WTC11 (cell line): Measurements from ENCODE around the gene CNIH3. TPM values are rescaled to one million over a fixed set of nuclear protein-coding genes. Genes with fewer than 3 reads are reported as not detected.
A peak's percentile ranks its signal among the peaks of the same experiment; 100 is the strongest.

Experiments
- ATAC-seq: fragments of 200-7000 bp; cut with Tn5 transposase; 2 replicates; pipeline ENCODE4 v1.10.0; 2021; ENCODE audit warnings: mild to moderate bottlenecking, moderate library complexity
- CTCF ChIA-PET: fragments of 300-600 bp; sonication (Branson Sonifier 250); formaldehyde crosslinking; loops from one replicate; lab custom pipeline; 2021; ENCODE audit warnings: antibody characterized with exemption; lab: Charles Lee
- POLR2A ChIA-PET: fragments of 350-600 bp; sonication (Branson Sonifier 250); formaldehyde crosslinking; loops from one replicate; lab custom pipeline; 2021; ENCODE audit warnings: antibody characterized with exemption; lab: Charles Lee
- DNase-seq: peaks from one replicate; pipeline ENCODE4 v3.0.0; 2021; ENCODE audit warnings: low spot score
- H3K27ac Mint-ChIP-seq: 2 replicates; pipeline ENCODE4 v1.8.0; 2021; ENCODE audit warnings: mixed read lengths
- H3K27me3 Mint-ChIP-seq: 2 replicates; pipeline ENCODE4 v1.8.0; 2021; ENCODE audit warnings: low read depth, mild to moderate bottlenecking, moderate library complexity, mixed read lengths
- H3K36me3 Mint-ChIP-seq: 2 replicates; pipeline ENCODE4 v1.8.0; 2021; ENCODE audit warnings: mixed read lengths
- H3K4me1 Mint-ChIP-seq: 2 replicates; pipeline ENCODE4 v1.8.0; 2022; ENCODE audit warnings: mixed read lengths
- H3K4me3 Mint-ChIP-seq: 2 replicates; pipeline ENCODE4 v1.8.0; 2021; ENCODE audit warnings: mild to moderate bottlenecking, moderate library complexity, mixed read lengths
- H3K9me3 Mint-ChIP-seq: 2 replicates; pipeline ENCODE4 v1.8.0; 2021; ENCODE audit warnings: mixed read lengths
- CTCF ChIP-seq: fragments of 200-600 bp; IDR thresholded peaks from 2 replicates; pipeline ENCODE4 v1.8.0; 2022; ENCODE audit warnings: antibody characterized with exemption
- FOXK1 ChIP-seq: sonication (generic); formaldehyde crosslinking; IDR thresholded peaks from 2 replicates; pipeline ENCODE4 v1.8.0; 2022; ENCODE audit warnings: mild to moderate bottlenecking, moderate library complexity, missing genetic modification reagents
- HMGA2 ChIP-seq: fragments of 250-450 bp; sonication (Bioruptor Pico); IDR thresholded peaks from 2 replicates; pipeline ENCODE4 v1.4.0; 2021; ENCODE audit warnings: mild to moderate bottlenecking, moderate library complexity
- IRF1 ChIP-seq: sonication (generic); formaldehyde crosslinking; IDR thresholded peaks from 2 replicates; pipeline ENCODE4 v1.8.0; 2023; ENCODE audit warnings: missing genetic modification reagents
- KAT7 ChIP-seq: sonication (generic); formaldehyde crosslinking; IDR thresholded peaks from 2 replicates; pipeline ENCODE4 v1.8.1; 2023; ENCODE audit warnings: missing genetic modification reagents, mild to moderate bottlenecking, borderline replicate concordance
- NFATC4 ChIP-seq: fragments of 250-450 bp; sonication (Bioruptor Pico); IDR thresholded peaks from 2 replicates; pipeline ENCODE4 v1.9.0; 2021; ENCODE audit warnings: mild to moderate bottlenecking
- NR3C1 ChIP-seq: sonication (generic); formaldehyde crosslinking; conservative IDR thresholded peaks from 2 replicates; pipeline ENCODE4 v1.8.1; 2023; ENCODE audit warnings: low read depth, mild to moderate bottlenecking, missing genetic modification reagents
- OVOL2 ChIP-seq: fragments of 250-450 bp; sonication (Bioruptor Pico); IDR thresholded peaks from 2 replicates; pipeline ENCODE4 v1.9.0; 2021; ENCODE audit warnings: mild to moderate bottlenecking, borderline replicate concordance
- PRDM15 ChIP-seq: sonication (generic); formaldehyde crosslinking; IDR thresholded peaks from 2 replicates; pipeline ENCODE4 v1.8.0; 2022; ENCODE audit warnings: missing genetic modification reagents
- PREB ChIP-seq: sonication (generic); formaldehyde crosslinking; IDR thresholded peaks from 2 replicates; pipeline ENCODE4 v1.8.1; 2022; ENCODE audit warnings: mild to moderate bottlenecking, missing genetic modification reagents, moderate library complexity, borderline replicate concordance
- PRRX2 ChIP-seq: fragments of 250-450 bp; sonication (Bioruptor Pico); IDR thresholded peaks from 2 replicates; pipeline ENCODE4 v1.8.0; 2021; ENCODE audit warnings: mild to moderate bottlenecking
- RORB ChIP-seq: fragments of 250-450 bp; sonication (Bioruptor Pico); IDR thresholded peaks from 2 replicates; pipeline ENCODE4 v1.9.0; 2021; ENCODE audit warnings: mild to moderate bottlenecking
- SMAD3 ChIP-seq: sonication (generic); formaldehyde crosslinking; IDR thresholded peaks from 2 replicates; pipeline ENCODE4 v1.8.0; 2022; ENCODE audit warnings: missing genetic modification reagents, mild to moderate bottlenecking, borderline replicate concordance
- SMAD4 ChIP-seq: sonication (generic); formaldehyde crosslinking; IDR thresholded peaks from 2 replicates; pipeline ENCODE4 v1.8.0; 2022; ENCODE audit warnings: mild to moderate bottlenecking, missing genetic modification reagents
- TP53 ChIP-seq: sonication (generic); formaldehyde crosslinking; IDR thresholded peaks from 2 replicates; pipeline ENCODE4 v1.8.1; 2023; ENCODE audit warnings: mild to moderate bottlenecking, missing genetic modification reagents
- ZNF138 ChIP-seq: sonication (generic); formaldehyde crosslinking; conservative IDR thresholded peaks from 2 replicates; pipeline ENCODE4 v1.8.1; 2022; ENCODE audit warnings: mild to moderate bottlenecking, moderate library complexity, missing genetic modification reagents
- ZNF396 ChIP-seq: fragments of 250-450 bp; sonication (Bioruptor Pico); IDR thresholded peaks from 2 replicates; pipeline ENCODE4 v1.8.0; 2021; ENCODE audit warnings: mild to moderate bottlenecking, moderate library complexity, borderline replicate concordance
- total RNA-seq: library from RNA; stranded (reverse); gene quantifications from 3 replicates; pipeline ENCODE4 v1.2.3, GENCODE V29; 2021

The CNIH3 gene
- total RNA-seq, 1 experiment from 2014 or later: 8.1 TPM

DNA sequence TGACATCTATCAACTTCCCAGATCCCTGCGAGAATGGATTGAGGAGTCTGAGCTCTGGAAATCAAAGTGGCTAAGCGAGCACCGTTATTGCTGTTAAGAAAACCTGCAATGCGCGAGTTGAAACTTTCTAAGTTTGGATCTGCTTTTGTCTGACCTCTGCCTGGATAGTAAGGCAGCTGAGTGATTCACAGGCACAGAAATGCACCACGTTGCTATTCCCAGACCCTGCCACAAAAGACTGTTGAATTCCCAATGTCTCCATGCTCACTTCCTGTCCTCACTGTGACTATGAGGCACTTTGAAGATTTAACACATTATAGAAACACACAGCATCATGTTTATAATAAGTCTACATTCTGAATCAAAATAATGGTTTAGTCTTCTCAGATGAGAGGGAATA lies 27.1 kb upstream of the CNIH3 start:
- ATAC-seq (peak; percentile 56), DNase-seq (no peak)
- H3K9me3 Mint-ChIP-seq: peaks cover 12% of the 10 kb centered on the region
- ChIA-PET POLR2A (interaction anchor here (0.6 to 1.5 kb wide), 2 partner anchors 28 kb away, joined by 3 to 4 read pairs; no protein-coding TSS in a partner anchor), CTCF (interaction anchor here (0.6 to 1.2 kb wide), 5 partner anchors 19 to 306 kb away, joined by 3 to 6 read pairs (median 4); no protein-coding TSS in a partner anchor)
- peak overlapping the region; percentile 63; the same call in 1 of the 2 replicates for H3K27ac Mint-ChIP-seq
- H3K36me3 Mint-ChIP-seq: peaks cover 3% of the 10 kb centered on the region; the same call in 1 of the 2 replicates
- no peak for TF ChIP-seq HMGA2 (CRISPR knock-in tag)
- TF ChIP-seq ZNF396 (CRISPR knock-in tag): no peak
- H3K4me1 Mint-ChIP-seq: peaks cover 47% of the 10 kb centered on the region
- no peaks in the 10 kb centered on the region for H3K27me3 Mint-ChIP-seq
- no peak overlapping the region for H3K4me3 Mint-ChIP-seq

GRCh38 chr1:224591326-224591725 lies 24.8 kb upstream of the CNIH3 start:
- ChIA-PET POLR2A (no interaction called here), CTCF (interaction anchor here (0.5 to 1.3 kb wide), 2 partner anchors 9 to 304 kb away, joined by 3 to 4 read pairs; no protein-coding TSS in a partner anchor)
- Mint-ChIP-seq H3K27ac (no peak overlapping the region), H3K36me3 (peaks cover 3% of the 10 kb centered on the region; the same call in 1 of the 2 replicates), H3K4me1 (peaks cover 47% of the 10 kb centered on the region), H3K9me3 (peaks cover 15% of the 10 kb centered on the region), H3K4me3 (no peak overlapping the region), H3K27me3 (no peaks in the 10 kb centered on the region)
- no peak for TF ChIP-seq NFATC4 (CRISPR knock-in tag)
- no peak for TF ChIP-seq CTCF
- no peak for TF ChIP-seq FOXK1 (CRISPR knock-in tag)
- TF ChIP-seq NR3C1 (CRISPR knock-in tag): no peak
- TF ChIP-seq ZNF138 (CRISPR knock-in tag): no peak
- no peak for TF ChIP-seq KAT7 (CRISPR knock-in tag)
- no peak for TF ChIP-seq PRRX2
- TF ChIP-seq TP53: no peak
- no peak for TF ChIP-seq PREB
- TF ChIP-seq OVOL2 (CRISPR knock-in tag): no peak
- no peak for TF ChIP-seq SMAD4 (CRISPR knock-in tag)
- no peak for TF ChIP-seq SMAD3 (CRISPR knock-in tag)
- TF ChIP-seq RORB: no peak
- no peak for DNase-seq
- ATAC-seq: no peak

DNA sequence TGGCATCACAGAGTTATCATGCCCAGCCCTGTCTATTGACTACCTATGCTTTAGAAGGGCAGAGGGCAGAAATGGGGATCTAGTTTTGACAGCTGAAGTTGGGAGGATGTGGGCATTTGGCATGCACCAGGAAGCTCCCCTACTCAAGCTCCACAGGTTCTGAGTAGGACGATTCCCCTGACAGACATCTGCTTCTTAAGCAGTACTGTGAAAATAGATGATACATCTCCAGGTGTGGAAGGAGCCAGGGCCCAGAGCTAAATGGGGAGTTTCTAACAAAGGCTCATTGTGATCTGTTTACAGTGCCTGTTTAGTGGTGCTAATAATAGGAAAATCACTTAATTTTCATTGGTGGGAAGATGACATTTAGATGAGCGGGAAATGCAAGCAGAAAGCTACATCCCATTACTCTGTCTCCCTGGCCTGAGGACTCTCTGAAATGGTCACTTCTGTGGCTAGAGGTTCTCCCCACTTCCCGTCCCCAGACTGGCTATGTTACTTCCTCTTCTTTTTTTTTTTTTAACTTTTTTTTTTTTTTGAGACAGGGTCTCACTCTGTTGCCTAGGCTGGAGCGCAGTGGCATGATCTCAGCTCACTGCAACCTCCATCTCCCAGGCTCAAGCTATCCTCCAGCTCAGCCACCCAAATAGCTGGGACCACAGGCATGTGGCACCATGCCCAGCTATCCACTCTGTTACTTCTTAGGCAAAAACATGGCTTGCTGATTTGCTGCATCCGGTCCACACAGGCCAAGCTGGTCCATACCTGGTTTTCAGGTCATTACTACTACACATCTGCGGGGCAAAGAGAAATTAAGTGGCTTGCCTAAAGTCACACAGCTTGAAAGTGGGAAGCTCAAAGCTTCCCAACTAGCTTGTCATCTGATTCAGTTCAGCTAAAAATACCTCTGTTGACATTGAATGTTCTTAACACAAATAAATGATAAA lies 23.2 kb upstream of the CNIH3 start:
- TF ChIP-seq IRF1 (CRISPR knock-in tag): no peak
- peak; percentile 90 for TF ChIP-seq PRDM15 (CRISPR knock-in tag)
- Mint-ChIP-seq H3K27me3 (no peaks in the 10 kb centered on the region), H3K9me3 (peaks cover 15% of the 10 kb centered on the region), H3K4me3 (no peak overlapping the region), H3K27ac (no peak overlapping the region), H3K4me1 (peaks cover 45% of the 10 kb centered on the region), H3K36me3 (peaks cover 3% of the 10 kb centered on the region; the same call in 1 of the 2 replicates)
- ChIA-PET POLR2A (interaction anchor here (0.6 kb wide), 1 partner anchor 51 kb away, joined by 3 read pairs; no protein-coding TSS in a partner anchor), CTCF (interaction anchor here (1.1 to 1.8 kb wide), 5 partner anchors 14 to 259 kb away, joined by 4 to 5 read pairs (median 4); no protein-coding TSS in a partner anchor)
- DNase-seq (no peak), ATAC-seq (no peak)
